ENCODE data around the gene CHAD.

- TF ChIP-seq EP300 (IDR thresholded peaks at IDR 0.05) (no peak), POLR2A (IDR thresholded peaks at IDR 0.05) (no peak)
These were observed 27.5 kb downstream of the CHAD start for GRCh38 chr17:50440838-50441829.

Measured in tibial nerve (tissue), 3 donors.